HG03103 (cell line): ENCODE results near the gene ADAM11.
"Not testable (repeated sequence)": the region's sequence is repeated elsewhere in the genome, so short reads cannot be mapped to it uniquely, and the experiment has no call there.

ENCODE experiments used
- ATAC-seq: cut with Tn5 transposase; IDR thresholded peaks from one replicate; pipeline ENCODE4 v1.9.1; 2021; ENCODE audit warnings: low read depth; ENCODE audit not compliant: unreplicated experiment

The ADAM11 gene

GRCh38 chr17:44758414-44759085 lies at the start of gene ADAM11:
TSS of gene ADAM11 (plus strand) at chr17:44758988. CDS start at chr17:44759200, 212 bp downstream.
- ATAC-seq, result no peak

- ATAC-seq, result no peak
Observed at GRCh38 chr17:44719444-44719843, 39.3 kb upstream of the ADAM11 start.

GRCh38 chr17:44722254-44722653 lies 36.5 kb upstream of the ADAM11 start:
- ATAC-seq, result no peak

DNA sequence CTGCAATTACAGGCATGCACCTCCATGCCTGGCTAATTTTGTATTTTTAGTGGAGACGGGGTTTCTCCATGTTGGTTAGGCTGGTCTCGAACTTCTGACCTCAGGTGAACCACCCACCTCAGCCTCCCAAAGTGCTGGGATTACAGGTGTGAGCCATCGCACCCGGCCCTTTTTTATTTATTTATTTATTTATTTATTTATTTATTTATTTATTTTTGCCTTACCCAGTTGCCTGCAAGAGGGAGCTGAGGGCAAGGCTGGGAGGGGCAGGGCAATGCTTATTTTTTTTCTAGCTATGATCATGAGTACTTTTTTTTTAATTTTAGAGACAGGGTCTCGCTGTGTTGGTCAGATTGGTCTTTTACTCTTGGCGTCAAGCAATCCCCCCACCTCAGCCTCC lies 32.7 kb upstream of the ADAM11 start:
- ATAC-seq, result not testable (repeated sequence)

GRCh38 chr17:44733753-44734152 lies 25.0 kb upstream of the ADAM11 start:
- ATAC-seq, result no peak

DNA sequence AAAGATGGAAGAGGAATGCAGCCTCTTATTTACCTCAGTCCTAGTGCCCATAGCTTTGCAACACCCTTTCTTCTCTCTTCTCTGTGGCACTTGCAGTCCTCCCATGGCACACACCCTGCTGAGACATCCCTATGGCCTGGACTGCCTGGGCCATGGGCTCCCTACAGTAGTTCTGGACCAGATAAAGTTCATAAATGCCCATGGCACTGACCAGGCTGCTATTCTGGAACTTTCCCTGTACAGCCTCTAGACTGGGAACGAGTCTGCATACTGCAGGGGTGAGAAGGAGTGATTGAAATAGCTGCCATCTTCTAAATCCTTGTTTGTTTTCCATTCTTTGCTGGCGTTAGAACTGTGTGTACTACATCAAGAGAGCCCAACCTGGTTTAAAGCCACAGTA lies 24.5 kb upstream of the ADAM11 start:
- ATAC-seq, result no peak

- no peak for ATAC-seq
Observed at GRCh38 chr17:44736551-44737240, 22.1 kb upstream of the ADAM11 start.

- no peak for ATAC-seq
Observed at GRCh38 chr17:44738214-44738906, 20.4 kb upstream of the ADAM11 start.

- ATAC-seq, result no peak
Observed at GRCh38 chr17:44741316-44741715, 17.5 kb upstream of the ADAM11 start.

DNA sequence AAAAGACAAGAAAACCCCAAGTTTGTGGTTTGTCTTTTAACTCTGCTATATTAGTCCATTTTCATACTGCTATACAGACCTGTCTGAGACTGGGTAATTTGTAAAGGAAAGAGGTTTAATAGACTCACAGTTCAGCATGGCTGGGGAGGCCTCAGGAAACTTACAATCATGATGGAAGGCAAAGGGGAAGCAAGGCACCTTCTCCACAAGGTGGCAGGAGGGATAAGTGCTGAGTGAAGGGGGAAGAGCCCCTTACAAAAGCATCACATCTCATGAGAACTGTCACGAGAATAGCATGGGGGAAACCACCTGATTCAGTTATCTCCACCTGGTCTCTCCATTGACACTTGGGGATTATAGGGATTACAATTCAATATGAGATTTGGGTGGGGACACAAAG lies 13.5 kb upstream of the ADAM11 start:
- no peak for ATAC-seq

- not testable (repeated sequence) for ATAC-seq
Observed at GRCh38 chr17:44745738-44746137, 13.1 kb upstream of the ADAM11 start.

- no peak for ATAC-seq
Observed at GRCh38 chr17:44747566-44747965, 11.2 kb upstream of the ADAM11 start.

DNA sequence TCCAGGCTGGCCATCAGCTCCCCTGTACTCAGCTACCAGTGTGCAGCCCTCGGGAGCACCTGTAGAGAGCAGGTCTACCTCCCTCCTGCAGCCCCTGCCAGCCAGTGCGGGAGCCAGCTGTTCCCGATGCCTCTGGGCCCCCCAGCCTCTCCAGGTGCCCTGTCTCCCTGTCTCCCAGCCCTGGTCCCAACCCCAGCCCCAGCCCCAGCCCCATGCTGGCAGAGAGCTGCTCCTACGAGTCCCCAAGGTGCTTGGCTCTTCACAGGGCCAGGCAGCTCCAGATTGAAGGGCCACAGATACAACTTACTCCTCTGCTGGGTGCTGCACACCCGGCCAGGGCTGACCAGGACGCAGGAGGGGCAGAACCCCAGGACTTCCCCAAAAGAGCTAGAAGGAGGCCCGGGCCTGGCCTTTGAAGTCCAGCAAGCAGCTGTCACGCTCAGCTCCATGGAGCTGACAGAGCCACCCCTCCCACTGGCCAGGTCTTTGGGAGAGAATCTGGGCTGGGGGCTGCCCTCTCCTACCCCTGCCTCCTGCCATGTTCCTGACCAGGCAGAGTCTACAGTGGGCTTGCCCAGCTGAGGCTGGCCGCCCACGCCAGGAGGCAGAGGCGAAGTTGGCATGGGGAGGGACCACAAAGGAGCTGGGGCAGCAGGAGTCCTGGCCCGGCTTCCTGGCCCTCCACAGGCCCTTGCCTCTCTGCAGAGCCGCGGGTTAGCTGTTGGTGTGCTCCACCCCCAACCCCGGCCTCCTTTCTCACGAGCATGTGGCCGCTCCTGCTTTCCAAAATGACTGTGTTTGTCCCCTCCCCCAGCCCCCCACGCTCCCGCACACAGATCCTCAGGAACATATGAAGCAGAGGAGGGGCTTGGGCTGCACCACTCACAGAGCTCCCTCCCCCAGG lies 9.5 kb upstream of the ADAM11 start:
- no peak for ATAC-seq

DNA sequence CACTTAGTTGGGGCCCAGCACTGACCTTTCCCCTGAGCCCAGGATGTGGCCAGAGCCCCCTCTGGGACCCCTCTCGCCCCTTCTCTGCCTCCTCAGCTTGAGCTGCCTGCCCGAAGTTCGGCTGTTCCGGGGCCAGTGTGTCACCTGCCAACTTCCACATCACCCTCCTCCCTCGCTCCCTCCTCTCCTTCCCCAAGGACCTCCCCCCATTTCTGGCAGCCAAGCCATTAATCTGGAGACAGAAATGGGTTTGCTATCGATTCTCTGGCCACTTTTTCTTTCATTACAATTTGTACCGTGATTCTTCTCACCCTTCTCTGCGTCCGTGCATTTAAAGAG lies 8.8 kb upstream of the ADAM11 start:
- ATAC-seq, result no peak

GRCh38 chr17:44751331-44751730 lies 7.5 kb upstream of the ADAM11 start:
- no peak for ATAC-seq

- no peak for ATAC-seq
Observed at GRCh38 chr17:44751806-44752205, 7.0 kb upstream of the ADAM11 start.

GRCh38 chr17:44752953-44753861 lies 5.6 kb upstream of the ADAM11 start:
- no peak for ATAC-seq

- ATAC-seq, result no peak
Observed at GRCh38 chr17:44754276-44754675, 4.5 kb upstream of the ADAM11 start.

GRCh38 chr17:44755180-44755579 lies 3.6 kb upstream of the ADAM11 start:
- not testable (repeated sequence) for ATAC-seq
